A673 (cell line): ENCODE measurements around the gene DUOXA2.

ENCODE experiments used
- CTCF ChIP-seq: fragments of 300-800, 200-600 bp; sonication (generic); conservative IDR thresholded peaks from 2 replicates; pipeline ENCODE4 v1.5.1; 2017; ENCODE audit warnings: low read depth, mild to moderate bottlenecking, antibody characterized with exemption, low read length, moderate library complexity, mixed read lengths
- EZH2 ChIP-seq: fragments of 200-600 bp; sonication (generic); IDR thresholded peaks from 2 replicates; pipeline ENCODE4 v1.6.1; 2017; ENCODE audit warnings: borderline replicate concordance, low read depth, mild to moderate bottlenecking, mixed read lengths, antibody characterized with exemption, low read length; ENCODE audit not compliant: poor library complexity, severe bottlenecking

GRCh38 chr15:45094358-45094730, 19.8 kb upstream of the DUOXA2 start:
- no peak for TF ChIP-seq CTCF
- TF ChIP-seq EZH2: no peak
